SK-N-SH (cell line): ENCODE results near the gene AFAP1. TPM values are rescaled to one million over a fixed set of nuclear protein-coding genes. Genes with fewer than 3 reads are reported as not detected.

ENCODE experiments used
- CTCF ChIA-PET: fragments of 300-600, 350-600 bp; formaldehyde crosslinking; extraction: SDS; loops from one replicate; lab custom pipeline; 2021; lab: Yijun Ruan, JAX
- POLR2A ChIA-PET: fragments of 350-600 bp; sonication (Branson Sonifier 250); formaldehyde crosslinking; extraction: SDS; loops from one replicate; lab custom pipeline; 2020; ENCODE audit warnings: antibody characterized with exemption, inconsistent platforms; lab: Yijun Ruan, JAX
- DNase-seq: peaks from one replicate; pipeline ENCODE4 v3.0.0; 2012
- H2AFZ ChIP-seq: fragments of 200-600 bp; sonication (generic); 2 replicates; pipeline ENCODE4 v1.8.1; 2016; ENCODE audit warnings: antibody characterized with exemption, mild to moderate bottlenecking, low read depth
- H3F3A ChIP-seq: fragments of 200-600 bp; sonication (generic); replicated peaks from 2 replicates; pipeline ENCODE3; 2016; ENCODE audit warnings: antibody characterized with exemption, mild to moderate bottlenecking; ENCODE audit not compliant: insufficient read depth
- H3K27ac ChIP-seq, 2 experiments: fragments of 200-500 bp in 1 of 2; fragments of 200-600 bp in 1 of 2; sonication (Bioruptor generic) in 1 of 2; sonication (generic), shearing (Covaris generic) in 1 of 2; 2 replicates each; pipeline versions ENCODE4 v1.5.1 to v1.6.1; 2014 to 2016; ENCODE audit warnings: low read depth in 2 of 2, inconsistent platforms in 1 of 2, low read length in 1 of 2, mild to moderate bottlenecking in 1 of 2, mixed read lengths in 1 of 2
- H3K27me3 ChIP-seq: fragments of 200-600 bp; sonication (generic), shearing (Covaris generic); 2 replicates; pipeline ENCODE4 v1.6.1; 2016; ENCODE audit warnings: mixed run types; ENCODE audit not compliant: insufficient read depth
- H3K36me3 ChIP-seq, 2 experiments: fragments of 200-500 bp in 1 of 2; fragments of 200-600 bp in 1 of 2; sonication (Bioruptor generic) in 1 of 2; sonication (generic) in 1 of 2; replicated peaks in 1 of 2; 2 replicates each; pipeline versions ENCODE3 to v1.5.1; 2014 to 2016; ENCODE audit warnings: low read length in 1 of 2, mild to moderate bottlenecking in 1 of 2; ENCODE audit not compliant: insufficient read depth in 2 of 2, control insufficient read depth in 1 of 2
- H3K4me1 ChIP-seq, 2 experiments: fragments of 200-500 bp in 1 of 2; fragments of 200-600 bp in 1 of 2; sonication (Bioruptor generic) in 1 of 2; sonication (generic), shearing (Covaris generic) in 1 of 2; 2 replicates each; pipeline versions ENCODE4 v1.5.1 to v1.6.1; 2014 to 2016; ENCODE audit warnings: low read depth in 1 of 2, low read length in 1 of 2, mixed run types in 1 of 2; ENCODE audit not compliant: insufficient read depth in 2 of 2, control insufficient read depth in 1 of 2
- H3K4me2 ChIP-seq: fragments of 200-600 bp; sonication (generic), shearing (Covaris generic); 2 replicates; pipeline ENCODE4 v1.6.1; 2017; ENCODE audit warnings: mixed run types
- H3K4me3 ChIP-seq, 2 experiments: fragments of 200-500 bp in 1 of 2; fragments of 200-600 bp in 1 of 2; sonication (Bioruptor generic) in 1 of 2; sonication (generic), shearing (Covaris generic) in 1 of 2; 2 replicates each; pipeline versions ENCODE4 v1.5.1 to v1.8.1; 2014 to 2016; ENCODE audit warnings: low read depth in 2 of 2, inconsistent platforms in 1 of 2, low read length in 1 of 2, mild to moderate bottlenecking in 1 of 2, mixed read lengths in 1 of 2, moderate library complexity in 1 of 2
- H3K79me2 ChIP-seq: fragments of 200-600 bp; sonication (generic); 2 replicates; pipeline ENCODE4 v1.8.1; 2017; ENCODE audit warnings: mild to moderate bottlenecking; ENCODE audit not compliant: insufficient read depth
- H3K9ac ChIP-seq: fragments of 200-600 bp; sonication (generic); 2 replicates; pipeline ENCODE4 v1.6.1; 2017; ENCODE audit warnings: mixed run types
- H3K9me2 ChIP-seq: fragments of 200-600 bp; sonication (generic); 2 replicates; pipeline ENCODE4 v1.6.1; 2017; ENCODE audit warnings: mixed run types
- H3K9me3 ChIP-seq: fragments of 200-600 bp; sonication (generic); 2 replicates; pipeline ENCODE4 v1.6.1; 2017; ENCODE audit warnings: mixed run types, mild to moderate bottlenecking, moderate library complexity
- H4K20me1 ChIP-seq: fragments of 200-600 bp; sonication (generic); 2 replicates; pipeline ENCODE4 v1.6.1; 2017; ENCODE audit warnings: mild to moderate bottlenecking, mixed run types; ENCODE audit not compliant: insufficient read depth
- CHD2 ChIP-seq: fragments of 150-350 bp; IDR thresholded peaks from 2 replicates; pipeline ENCODE4 v1.6.1; 2018; ENCODE audit warnings: low read length; ENCODE audit not compliant: partially characterized antibody
- CTCF ChIP-seq: fragments of 200-600 bp; sonication (generic); IDR thresholded peaks from 2 replicates; pipeline ENCODE4 v1.6.1; 2017; ENCODE audit warnings: antibody characterized with exemption, mild to moderate bottlenecking, moderate library complexity
- EP300 ChIP-seq, 2 experiments: IDR thresholded peaks; 2 replicates each; pipeline versions ENCODE4 v1.4.0 to v1.6.1; 2012; ENCODE audit warnings: borderline replicate concordance in 1 of 2, low read depth in 1 of 2, low read length in 1 of 2
- FOSL2 ChIP-seq: IDR thresholded peaks from 2 replicates; pipeline ENCODE4 v1.4.0; 2012; ENCODE audit warnings: low read depth, mild to moderate bottlenecking, moderate library complexity, borderline replicate concordance
- FOXM1 ChIP-seq: IDR thresholded peaks from 2 replicates; pipeline ENCODE4 v1.4.0; 2012; ENCODE audit warnings: low read depth, mild to moderate bottlenecking
- GABPA ChIP-seq: IDR thresholded peaks from 2 replicates; pipeline ENCODE4 v1.4.0; 2012; ENCODE audit warnings: low read depth, mild to moderate bottlenecking
- GATA2 ChIP-seq: sonication (generic); formaldehyde crosslinking; IDR thresholded peaks from 2 replicates; pipeline ENCODE4 v1.5.0; 2020; ENCODE audit warnings: mild to moderate bottlenecking, missing genetic modification reagents
- IRF3 ChIP-seq: fragments of 150-350 bp; IDR thresholded peaks from 2 replicates; pipeline ENCODE4 v1.6.1; 2016; ENCODE audit warnings: mild to moderate bottlenecking, low read depth, low read length
- JUND ChIP-seq: IDR thresholded peaks from 2 replicates; pipeline ENCODE4 v1.4.0; 2012
- MAX ChIP-seq: IDR thresholded peaks from 2 replicates; pipeline ENCODE4 v1.4.0; 2012; ENCODE audit warnings: low read depth
- MXI1 ChIP-seq: IDR thresholded peaks from 2 replicates; pipeline ENCODE4 v1.6.1; 2012; ENCODE audit warnings: mild to moderate bottlenecking, low read depth, low read length, improper control_type of control experiment
- NRF1 ChIP-seq: IDR thresholded peaks from 2 replicates; pipeline ENCODE4 v1.6.1; 2012; ENCODE audit warnings: low read depth, mild to moderate bottlenecking, low read length
- PBX3 ChIP-seq: IDR thresholded peaks from 2 replicates; pipeline ENCODE4; 2012
- POLR2AphosphoS5 ChIP-seq: IDR thresholded peaks from 2 replicates; pipeline ENCODE4 v1.6.1; 2012; ENCODE audit warnings: low read depth, low read length
- RCOR1 ChIP-seq: fragments of 150-350 bp; IDR thresholded peaks from 2 replicates; pipeline ENCODE4 v1.6.1; 2017; ENCODE audit warnings: antibody characterized with exemption, low read length
- REST ChIP-seq: IDR thresholded peaks from 2 replicates; pipeline ENCODE4 v1.6.1; 2012; ENCODE audit warnings: mild to moderate bottlenecking, low read depth, low read length, moderate library complexity
- RFX5 ChIP-seq: IDR thresholded peaks from 2 replicates; pipeline ENCODE4 v1.6.1; 2012; ENCODE audit warnings: mild to moderate bottlenecking, improper control_type of control experiment, low read length
- RXRA ChIP-seq: IDR thresholded peaks from 2 replicates; pipeline ENCODE4 v1.4.0; 2012; ENCODE audit warnings: low read depth, mild to moderate bottlenecking, borderline replicate concordance
- SMC3 ChIP-seq: IDR thresholded peaks from 2 replicates; pipeline ENCODE4 v1.6.1; 2012; ENCODE audit warnings: low read depth, low read length, improper control_type of control experiment
- WGBS: methylation state at CpG from one replicate; pipeline ENCODE4 v1.1.6; 2017; ENCODE audit warnings: low lambda C conversion rate; 5-methylcytosine and 5-hydroxymethylcytosine counted together
- polyA plus RNA-seq, 3 experiments: library from polyadenylated mRNA; depleted of rRNA; stranded (reverse); fragments of >200 nt; gene quantifications; 2 replicates each; pipeline ENCODE4 v1.2.3, GENCODE V29; 2012

The AFAP1 gene
- polyA plus RNA-seq, 1 of the 3 experiments (the other 2 are of a cell fraction), result 67.9 TPM

GRCh38 chr4:7985072-7985471 is 45.4 kb upstream of the AFAP1 start (continued):
- TF ChIP-seq REST (no peak), RCOR1 (no peak)

GRCh38 chr4:7984286-7984925 is 44.7 kb upstream of the AFAP1 start:
- CTCF ChIA-PET, result interaction anchor here (1.0 to 11.0 kb wide), 4 partner anchors 13 to 223 kb away, joined by 3 to 209 read pairs (median 24); no protein-coding TSS in a partner anchor
- no peak for TF ChIP-seq CHD2
- TF ChIP-seq NRF1, result no peak
- no peak for TF ChIP-seq FOSL2
- TF ChIP-seq FOXM1, result no peak
- no peak for TF ChIP-seq IRF3
- no peak for TF ChIP-seq SMC3
- no peak for TF ChIP-seq RXRA
- no peak for TF ChIP-seq REST
- TF ChIP-seq POLR2AphosphoS5, result no peak
- no peak for TF ChIP-seq MXI1
- no peak for TF ChIP-seq GATA2
- TF ChIP-seq CTCF, result no peak
- no peak for TF ChIP-seq JUND
- no peak for TF ChIP-seq PBX3
- no peak for TF ChIP-seq EP300 (IDR thresholded peaks at IDR 0.05; ENCODE audit: borderline replicate concordance in 1 of 2, low read depth in 1 of 2, low read length in 1 of 2)
- TF ChIP-seq MAX, result no peak
- TF ChIP-seq RFX5, result no peak
- TF ChIP-seq GABPA, result no peak

More at GRCh38 chr4:7984286-7984925, 44.7 kb upstream of the AFAP1 start:
- no peaks in the 10 kb centered on the region for H3K9me2 ChIP-seq
- no peak overlapping the region for H3K4me2 ChIP-seq
- no peak for DNase-seq
- no peak overlapping the region for H3K27ac ChIP-seq
- no peak overlapping the region for H2AFZ ChIP-seq
- H3K27me3 ChIP-seq, result no peaks in the 10 kb centered on the region
- H3K36me3 ChIP-seq, result no peaks in the 10 kb centered on the region
- H4K20me1 ChIP-seq, result no peaks in the 10 kb centered on the region
- peaks cover 4% of the 10 kb centered on the region; the same call in 1 of the 2 replicates for H3K79me2 ChIP-seq
- WGBS, result 98% methylated on average over 10 of the region's 31 CpGs
- POLR2A ChIA-PET, result no interaction called here
- H3K9ac ChIP-seq, result no peak overlapping the region
- H3K9me3 ChIP-seq, result no peaks in the 10 kb centered on the region
- H3F3A ChIP-seq, result peaks cover 4% of the 10 kb centered on the region
- no peaks in the 10 kb centered on the region; a peak in 1 of 4 replicates for H3K4me1 ChIP-seq
- H3K4me3 ChIP-seq, result no peak overlapping the region
